Activated T-helper 17 cell treated with anti-CD3 and anti-CD28 coated beads, Interleukin-2, amount 50 U/mL, for 72 hours (primary cell): ENCODE measurements around the gene CDK16. TPM values are rescaled to one million over a fixed set of nuclear protein-coding genes. Genes with fewer than 3 reads are reported as not detected.

Experiments
- ATAC-seq: fragments of 150-1000 bp; cut with Tn5 transposase; replicated peaks from 2 replicates; pipeline ENCODE4 v1.10.0; 2021; ENCODE audit warnings: mild to moderate bottlenecking, moderate library complexity
- H3K27ac Mint-ChIP-seq: one replicate; pipeline ENCODE4 v1.8.0; 2022; ENCODE audit warnings: mixed read lengths
- H3K27me3 Mint-ChIP-seq: one replicate; pipeline ENCODE4 v1.8.0; 2022; ENCODE audit warnings: mixed read lengths
- H3K36me3 Mint-ChIP-seq: one replicate; pipeline ENCODE4 v1.8.0; 2022; ENCODE audit warnings: low read depth, mild to moderate bottlenecking, mixed read lengths
- H3K4me1 Mint-ChIP-seq: one replicate; pipeline ENCODE4 v1.8.0; 2022; ENCODE audit warnings: mixed read lengths
- H3K4me3 Mint-ChIP-seq: one replicate; pipeline ENCODE4 v1.8.0; 2022; ENCODE audit warnings: mild to moderate bottlenecking, mixed read lengths
- H3K9me3 Mint-ChIP-seq: one replicate; pipeline ENCODE4 v1.8.0; 2022; ENCODE audit warnings: mixed read lengths
- total RNA-seq, 2 donors: library from RNA; stranded (reverse); gene quantifications; one replicate each; pipeline ENCODE4 v1.2.3, GENCODE V29; 2022

Gene CDK16
- total RNA-seq, 2 donors from 2014 or later: 58.3 to 71.5 TPM

GRCh38 chrX:47179221-47179927 is 39.1 kb upstream of the CDK16 start:
- no peak overlapping the region for H3K27ac Mint-ChIP-seq
- H3K27me3 Mint-ChIP-seq: no peaks in the 10 kb centered on the region
- no peak overlapping the region for H3K4me3 Mint-ChIP-seq
- H3K9me3 Mint-ChIP-seq: no peaks in the 10 kb centered on the region
- no peak for ATAC-seq
- H3K4me1 Mint-ChIP-seq: peaks cover 7% of the 10 kb centered on the region
- H3K36me3 Mint-ChIP-seq: peaks cover 86% of the 10 kb centered on the region

- no peak for ATAC-seq
- H3K4me3 Mint-ChIP-seq: no peak overlapping the region
- peaks cover 86% of the 10 kb centered on the region for H3K36me3 Mint-ChIP-seq
- H3K27me3 Mint-ChIP-seq: no peaks in the 10 kb centered on the region
- H3K9me3 Mint-ChIP-seq: no peaks in the 10 kb centered on the region
- no peak overlapping the region for H3K27ac Mint-ChIP-seq
- peaks cover 7% of the 10 kb centered on the region for H3K4me1 Mint-ChIP-seq
Measured at GRCh38 chrX:47179928-47180255, 38.6 kb upstream of the CDK16 start.

GRCh38 chrX:47180346-47180745 is 38.1 kb upstream of the CDK16 start:
- ATAC-seq: no peak
- no peak overlapping the region for H3K27ac Mint-ChIP-seq
- no peaks in the 10 kb centered on the region for H3K9me3 Mint-ChIP-seq
- no peaks in the 10 kb centered on the region for H3K27me3 Mint-ChIP-seq
- peaks cover 87% of the 10 kb centered on the region for H3K36me3 Mint-ChIP-seq
- peaks cover 7% of the 10 kb centered on the region for H3K4me1 Mint-ChIP-seq
- H3K4me3 Mint-ChIP-seq: no peak overlapping the region

GRCh38 chrX:47181301-47181700 is 37.2 kb upstream of the CDK16 start:
- Mint-ChIP-seq H3K9me3 (no peaks in the 10 kb centered on the region), H3K27me3 (no peaks in the 10 kb centered on the region), H3K4me1 (peaks cover 6% of the 10 kb centered on the region), H3K27ac (no peak overlapping the region), H3K36me3 (peaks cover 86% of the 10 kb centered on the region), H3K4me3 (no peak overlapping the region)
- no peak for ATAC-seq

- no peaks in the 10 kb centered on the region for H3K27me3 Mint-ChIP-seq
- H3K4me3 Mint-ChIP-seq: no peak overlapping the region
- H3K27ac Mint-ChIP-seq: no peak overlapping the region
- H3K36me3 Mint-ChIP-seq: peaks cover 84% of the 10 kb centered on the region
- ATAC-seq: no peak
- H3K4me1 Mint-ChIP-seq: no peaks in the 10 kb centered on the region
- no peaks in the 10 kb centered on the region for H3K9me3 Mint-ChIP-seq
Measured at GRCh38 chrX:47182106-47182700, 36.3 kb upstream of the CDK16 start.

- Mint-ChIP-seq H3K4me3 (no peak overlapping the region), H3K4me1 (peaks cover 9% of the 10 kb centered on the region), H3K27ac (no peak overlapping the region), H3K27me3 (no peaks in the 10 kb centered on the region), H3K9me3 (no peaks in the 10 kb centered on the region), H3K36me3 (peaks cover 61% of the 10 kb centered on the region)
- no peak for ATAC-seq
Measured at GRCh38 chrX:47184486-47184885, 34.0 kb upstream of the CDK16 start.

- Mint-ChIP-seq H3K27me3 (no peaks in the 10 kb centered on the region), H3K9me3 (no peaks in the 10 kb centered on the region), H3K4me1 (peaks cover 9% of the 10 kb centered on the region), H3K36me3 (peaks cover 59% of the 10 kb centered on the region), H3K27ac (no peak overlapping the region), H3K4me3 (no peak overlapping the region)
- ATAC-seq: no peak
Measured at GRCh38 chrX:47185241-47185640, 33.2 kb upstream of the CDK16 start.

GRCh38 chrX:47186096-47186740 is 32.3 kb upstream of the CDK16 start:
- Mint-ChIP-seq H3K36me3 (peaks cover 51% of the 10 kb centered on the region), H3K4me3 (no peak overlapping the region), H3K27me3 (no peaks in the 10 kb centered on the region), H3K27ac (no peak overlapping the region), H3K4me1 (peaks cover 9% of the 10 kb centered on the region), H3K9me3 (no peaks in the 10 kb centered on the region)
- no peak for ATAC-seq

- Mint-ChIP-seq H3K9me3 (no peaks in the 10 kb centered on the region), H3K4me3 (no peak overlapping the region), H3K27me3 (no peaks in the 10 kb centered on the region), H3K4me1 (peaks cover 9% of the 10 kb centered on the region), H3K27ac (no peak overlapping the region), H3K36me3 (peaks cover 41% of the 10 kb centered on the region)
- no peak for ATAC-seq
Measured at GRCh38 chrX:47187106-47187677, 31.3 kb upstream of the CDK16 start.

- no peak for ATAC-seq
- H3K4me1 Mint-ChIP-seq: peaks cover 17% of the 10 kb centered on the region
- no peaks in the 10 kb centered on the region for H3K27me3 Mint-ChIP-seq
- no peak overlapping the region for H3K27ac Mint-ChIP-seq
- H3K9me3 Mint-ChIP-seq: no peaks in the 10 kb centered on the region
- no peak overlapping the region for H3K4me3 Mint-ChIP-seq
- peaks cover 44% of the 10 kb centered on the region for H3K36me3 Mint-ChIP-seq
Measured at GRCh38 chrX:47189906-47190305, 28.6 kb upstream of the CDK16 start.

GRCh38 chrX:47190445-47191269 is 27.8 kb upstream of the CDK16 start:
- Mint-ChIP-seq H3K9me3 (no peaks in the 10 kb centered on the region), H3K36me3 (peaks cover 44% of the 10 kb centered on the region), H3K4me3 (peak overlapping the region; percentile 94), H3K4me1 (peaks cover 18% of the 10 kb centered on the region), H3K27me3 (no peaks in the 10 kb centered on the region), H3K27ac (peak overlapping the region; percentile 94)
- peak; percentile 78 for ATAC-seq

GRCh38 chrX:47191331-47191730 is 27.1 kb upstream of the CDK16 start:
- peak overlapping the region; percentile 94 for H3K4me3 Mint-ChIP-seq
- H3K27ac Mint-ChIP-seq: peak overlapping the region; percentile 94
- no peaks in the 10 kb centered on the region for H3K9me3 Mint-ChIP-seq
- H3K4me1 Mint-ChIP-seq: peaks cover 25% of the 10 kb centered on the region
- ATAC-seq: peak; percentile 22
- peaks cover 46% of the 10 kb centered on the region for H3K36me3 Mint-ChIP-seq
- H3K27me3 Mint-ChIP-seq: no peaks in the 10 kb centered on the region

- no peak for ATAC-seq
- no peaks in the 10 kb centered on the region for H3K9me3 Mint-ChIP-seq
- H3K27me3 Mint-ChIP-seq: no peaks in the 10 kb centered on the region
- peaks cover 28% of the 10 kb centered on the region for H3K4me1 Mint-ChIP-seq
- H3K36me3 Mint-ChIP-seq: peaks cover 46% of the 10 kb centered on the region
- peak overlapping the region; percentile 94 for H3K27ac Mint-ChIP-seq
- H3K4me3 Mint-ChIP-seq: peak overlapping the region; percentile 94
Measured at GRCh38 chrX:47191806-47192401, 26.6 kb upstream of the CDK16 start.
